ENCODE data around the gene DENND5A. TPM values are rescaled to one million over a fixed set of nuclear protein-coding genes. Genes with fewer than 3 reads are reported as not detected.

The DENND5A gene
- total RNA-seq, 2 experiments from 2014 or later, result 4.0 to 10.5 TPM

- DNase-seq (ENCODE audit: low spot score), result no peak
- Histone ChIP-seq H4K20me1 (ENCODE audit: insufficient read depth, low read length) (no peaks in the 10 kb centered on the region), H3K4me3 (ENCODE audit: low read depth, low read length, poor library complexity, severe bottlenecking) (no peak overlapping the region), H3K79me2 (ENCODE audit: insufficient read depth, low read depth, low read length) (no peaks in the 10 kb centered on the region), H3K36me3 (ENCODE audit: insufficient read depth, low read length) (no peaks in the 10 kb centered on the region), H3K9me3 (ENCODE audit: low read length) (no peaks in the 10 kb centered on the region), H3K4me1 (ENCODE audit: insufficient read depth, low read length, poor library complexity, severe bottlenecking) (peaks cover 41% of the 10 kb centered on the region), H2AFZ (ENCODE audit: low read length) (no peak overlapping the region), H3K27ac (ENCODE audit: low read depth, low read length, poor library complexity, severe bottlenecking) (no peak overlapping the region), H3K4me2 (ENCODE audit: low read length) (no peak overlapping the region), H3K9me2 (ENCODE audit: insufficient read depth, low read length) (no peaks in the 10 kb centered on the region)
- POLR2A ChIA-PET, result interaction anchor here (0.6 to 1.2 kb wide), 3 partner anchors 32 to 267 kb away, joined by 3 to 9 read pairs (median 3); no protein-coding TSS in a partner anchor
- TF ChIP-seq EZH2phosphoT487 (IDR thresholded peaks at IDR 0.05; ENCODE audit: borderline replicate concordance, low read depth, low read length) (no peak), CTCF (conservative IDR thresholded peaks at IDR 0.05; ENCODE audit: low read length) (no peak)
- no TSS peak for BruUV-seq (replicated peaks)
- CTCF ChIA-PET (ENCODE audit: unreplicated experiment), result no interaction called here
- intact Hi-C loops (cut with micrococcal nuclease; ENCODE audit: unreplicated experiment), result no loop called here
Measured at GRCh38 chr11:9211322-9211721, 53.8 kb downstream of the DENND5A start.

- H4K20me1 ChIP-seq (ENCODE audit: insufficient read depth, low read length), result no peaks in the 10 kb centered on the region
Measured at GRCh38 chr11:9210922-9211320, 54.2 kb downstream of the DENND5A start.

More at GRCh38 chr11:9210922-9211320, 54.2 kb downstream of the DENND5A start:
- H3K4me2 ChIP-seq (ENCODE audit: low read length), result no peak overlapping the region
- H3K27ac ChIP-seq (ENCODE audit: low read depth, low read length, poor library complexity, severe bottlenecking), result no peak overlapping the region
- no peaks in the 10 kb centered on the region for H3K36me3 ChIP-seq (ENCODE audit: insufficient read depth, low read length)
- H3K9me2 ChIP-seq (ENCODE audit: insufficient read depth, low read length), result no peaks in the 10 kb centered on the region
- ChIA-PET CTCF (ENCODE audit: unreplicated experiment) (no interaction called here), POLR2A (interaction anchor here (0.7 kb wide), 1 partner anchor 267 kb away, joined by 3 read pairs; no protein-coding TSS in a partner anchor)
- no peaks in the 10 kb centered on the region for H3K79me2 ChIP-seq (ENCODE audit: insufficient read depth, low read depth, low read length)
- no peak overlapping the region for H2AFZ ChIP-seq (ENCODE audit: low read length)
- no peaks in the 10 kb centered on the region for H3K9me3 ChIP-seq (ENCODE audit: low read length)
- H3K4me1 ChIP-seq (ENCODE audit: insufficient read depth, low read length, poor library complexity, severe bottlenecking), result peaks cover 37% of the 10 kb centered on the region
- BruUV-seq (replicated peaks), result no TSS peak
- no peak for DNase-seq (ENCODE audit: low spot score)
- no peak overlapping the region for H3K4me3 ChIP-seq (ENCODE audit: low read depth, low read length, poor library complexity, severe bottlenecking)
- intact Hi-C loops (cut with micrococcal nuclease; ENCODE audit: unreplicated experiment), result no loop called here
- TF ChIP-seq EZH2phosphoT487 (IDR thresholded peaks at IDR 0.05; ENCODE audit: borderline replicate concordance, low read depth, low read length) (no peak), CTCF (conservative IDR thresholded peaks at IDR 0.05; ENCODE audit: low read length) (no peak)
